GM23338 (cell line): Measurements from ENCODE around the gene MEI1. TPM values are rescaled to one million over a fixed set of nuclear protein-coding genes. Genes with fewer than 3 reads are reported as not detected.
A peak's percentile ranks its signal among the peaks of the same experiment; 100 is the strongest.

ENCODE experiments used
- ATAC-seq: fragments of 200-7000 bp; cut with Tn5 transposase; 3 replicates; pipeline ENCODE4 v1.9.1; 2020
- DNase-seq: peaks from one replicate; pipeline ENCODE4 v3.0.0-alpha.2; 2015; ENCODE audit warnings: low spot score
- H2AFZ ChIP-seq: fragments of 200-600 bp; sonication (generic); 2 replicates; pipeline ENCODE4 v1.8.0; 2016; ENCODE audit warnings: antibody characterized with exemption, mild to moderate bottlenecking, moderate library complexity
- H3F3A ChIP-seq: fragments of 200-600 bp; sonication (generic); replicated peaks from 2 replicates; pipeline ENCODE4 v1.8.0; 2017; ENCODE audit warnings: antibody characterized with exemption, mixed run types, low read depth
- H3K27ac ChIP-seq: fragments of 200-600 bp; sonication (generic); 2 replicates; pipeline ENCODE4 v1.6.1; 2016; ENCODE audit warnings: low read depth
- H3K27me3 ChIP-seq: fragments of 200-600 bp; sonication (generic); 2 replicates; pipeline ENCODE4 v1.8.0; 2016; ENCODE audit warnings: mild to moderate bottlenecking, mixed run types, moderate library complexity; ENCODE audit not compliant: insufficient read depth
- H3K36me3 ChIP-seq: fragments of 200-600 bp; sonication (generic); 2 replicates; pipeline ENCODE4 v1.8.0; 2016; ENCODE audit warnings: mild to moderate bottlenecking; ENCODE audit not compliant: insufficient read depth
- H3K4me1 ChIP-seq: fragments of 200-600 bp; sonication (generic); 2 replicates; pipeline ENCODE4 v1.8.0; 2016; ENCODE audit warnings: mild to moderate bottlenecking, moderate library complexity; ENCODE audit not compliant: insufficient read depth
- H3K4me2 ChIP-seq: fragments of 200-600 bp; sonication (generic); 2 replicates; pipeline ENCODE4 v1.7.1; 2017; ENCODE audit warnings: mixed run types
- H3K4me3 ChIP-seq: fragments of 200-600 bp; sonication (generic); 2 replicates; pipeline ENCODE4 v1.6.1; 2016; ENCODE audit warnings: mixed run types
- H3K79me2 ChIP-seq: fragments of 200-600 bp; sonication (generic); replicated peaks from 2 replicates; pipeline ENCODE4 v1.8.0; 2017; ENCODE audit warnings: mild to moderate bottlenecking; ENCODE audit not compliant: insufficient read depth
- H3K9me2 ChIP-seq: fragments of 200-600 bp; sonication (generic); 2 replicates; pipeline ENCODE4 v1.8.0; 2017; ENCODE audit not compliant: insufficient read depth
- H4K20me1 ChIP-seq: fragments of 200-600 bp; sonication (generic); replicated peaks from 2 replicates; pipeline ENCODE4 v1.8.0; 2017; ENCODE audit warnings: mild to moderate bottlenecking; ENCODE audit not compliant: insufficient read depth
- H3K27ac Mint-ChIP-seq: 2 replicates; pipeline ENCODE4 v1.8.0; 2020; ENCODE audit warnings: inconsistent platforms, mild to moderate bottlenecking, moderate library complexity, mixed read lengths
- H3K27me3 Mint-ChIP-seq: 3 replicates; pipeline ENCODE4 v1.8.0; 2022; ENCODE audit warnings: low read depth, mild to moderate bottlenecking, moderate library complexity, mixed read lengths, inconsistent platforms; ENCODE audit not compliant: insufficient read depth, poor library complexity
- H3K36me3 Mint-ChIP-seq: 3 replicates; pipeline ENCODE4 v1.8.0; 2021; ENCODE audit warnings: low read depth, mild to moderate bottlenecking, inconsistent platforms, moderate library complexity, mixed read lengths
- H3K4me1 Mint-ChIP-seq: 3 replicates; pipeline ENCODE4 v1.8.0; 2020; ENCODE audit warnings: mild to moderate bottlenecking, inconsistent platforms, mixed read lengths
- H3K4me3 Mint-ChIP-seq: 3 replicates; pipeline ENCODE4 v1.8.0; 2021; ENCODE audit warnings: moderate library complexity, mild to moderate bottlenecking, inconsistent platforms, mixed read lengths
- H3K9me3 Mint-ChIP-seq: 3 replicates; pipeline ENCODE4 v1.8.0; 2020; ENCODE audit warnings: moderate library complexity, mild to moderate bottlenecking, inconsistent platforms, mixed read lengths
- CREB1 ChIP-seq: fragments of 250-450 bp; sonication (Bioruptor Pico); IDR thresholded peaks from 2 replicates; pipeline ENCODE4 v1.5.0; 2020; ENCODE audit warnings: low read depth, mild to moderate bottlenecking, moderate library complexity
- ETS1 ChIP-seq: IDR thresholded peaks from 2 replicates; pipeline ENCODE4 v1.6.1; 2016; ENCODE audit warnings: antibody characterized with exemption
- EZH2 ChIP-seq: fragments of 200-600 bp; sonication (generic); IDR thresholded peaks from one replicate; pipeline ENCODE4 v1.8.0; 2017; ENCODE audit warnings: antibody characterized with exemption, mild to moderate bottlenecking, low read depth; ENCODE audit not compliant: unreplicated experiment
- EZH2phosphoT487 ChIP-seq: fragments of 200-600 bp; sonication (generic); IDR thresholded peaks from one replicate; pipeline ENCODE4 v1.8.1; 2018; ENCODE audit warnings: antibody characterized with exemption; ENCODE audit not compliant: unreplicated experiment
- JUNB ChIP-seq: IDR thresholded peaks from one replicate; pipeline ENCODE4 v1.6.1; 2016; ENCODE audit warnings: antibody characterized with exemption; ENCODE audit not compliant: unreplicated experiment
- NANOG ChIP-seq: IDR thresholded peaks from 2 replicates; pipeline ENCODE4 v1.6.1; 2016; ENCODE audit warnings: antibody characterized with exemption, borderline replicate concordance
- POLR2AphosphoS5 ChIP-seq: IDR thresholded peaks from 2 replicates; pipeline ENCODE4 v1.6.1; 2016; ENCODE audit warnings: antibody characterized with exemption, low read depth
- REST ChIP-seq: IDR thresholded peaks from one replicate; pipeline ENCODE4 v1.6.1; 2018; ENCODE audit warnings: antibody characterized with exemption; ENCODE audit not compliant: unreplicated experiment
- STAT1 ChIP-seq: IDR thresholded peaks from one replicate; pipeline ENCODE4 v1.6.1; 2016; ENCODE audit warnings: antibody characterized with exemption; ENCODE audit not compliant: unreplicated experiment
- ZNF114 ChIP-seq: fragments of 250-450 bp; sonication (Bioruptor Pico); IDR thresholded peaks from 2 replicates; pipeline ENCODE4 v1.5.0; 2020; ENCODE audit warnings: mild to moderate bottlenecking, moderate library complexity
- ZNF331 ChIP-seq: fragments of 250-450 bp; sonication (Bioruptor Pico); IDR thresholded peaks from 2 replicates; pipeline ENCODE4 v1.5.0; 2020; ENCODE audit warnings: low read depth, mild to moderate bottlenecking, moderate library complexity
- polyA plus RNA-seq: library from polyadenylated mRNA; unstranded; fragments of >200 nt; fragmentation: Nextera tagmentation; extraction: Ambion mirVana; gene quantifications from 2 replicates; pipeline ENCODE4 v1.2.1, GENCODE V29; 2016
- total RNA-seq: library from RNA; depleted of rRNA; stranded (reverse); fragments of >200 nt; shearing (Covaris generic); gene quantifications from 2 replicates; pipeline ENCODE4 v1.2.3, GENCODE V29; 2014
- TF ChIP-seq, protein P1 (sequence below), 2 experiments: fragments of 200-600 bp in 1 of 2; sonication (generic) in 1 of 2; conservative IDR thresholded peaks; 2 replicates each; pipeline versions ENCODE4 v1.5.1 to v1.6.1; 2016 to 2017; ENCODE audit warnings: antibody characterized with exemption in 2 of 2, low read depth in 2 of 2, mild to moderate bottlenecking in 2 of 2, moderate library complexity in 1 of 2

MEI1 gene
- total and polyA plus RNA-seq, 2 experiments from 2014 or later = 0.28 to 0.87 TPM

GRCh38 chr22:41695211-41695610 lies 4.1 kb upstream of the MEI1 start (continued):
- no peak for TF ChIP-seq POLR2AphosphoS5
- no peak for TF ChIP-seq JUNB
- TF ChIP-seq, protein P1, sequence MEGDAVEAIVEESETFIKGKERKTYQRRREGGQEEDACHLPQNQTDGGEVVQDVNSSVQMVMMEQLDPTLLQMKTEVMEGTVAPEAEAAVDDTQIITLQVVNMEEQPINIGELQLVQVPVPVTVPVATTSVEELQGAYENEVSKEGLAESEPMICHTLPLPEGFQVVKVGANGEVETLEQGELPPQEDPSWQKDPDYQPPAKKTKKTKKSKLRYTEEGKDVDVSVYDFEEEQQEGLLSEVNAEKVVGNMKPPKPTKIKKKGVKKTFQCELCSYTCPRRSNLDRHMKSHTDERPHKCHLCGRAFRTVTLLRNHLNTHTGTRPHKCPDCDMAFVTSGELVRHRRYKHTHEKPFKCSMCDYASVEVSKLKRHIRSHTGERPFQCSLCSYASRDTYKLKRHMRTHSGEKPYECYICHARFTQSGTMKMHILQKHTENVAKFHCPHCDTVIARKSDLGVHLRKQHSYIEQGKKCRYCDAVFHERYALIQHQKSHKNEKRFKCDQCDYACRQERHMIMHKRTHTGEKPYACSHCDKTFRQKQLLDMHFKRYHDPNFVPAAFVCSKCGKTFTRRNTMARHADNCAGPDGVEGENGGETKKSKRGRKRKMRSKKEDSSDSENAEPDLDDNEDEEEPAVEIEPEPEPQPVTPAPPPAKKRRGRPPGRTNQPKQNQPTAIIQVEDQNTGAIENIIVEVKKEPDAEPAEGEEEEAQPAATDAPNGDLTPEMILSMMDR (conservative IDR thresholded peaks at IDR 0.05; ENCODE audit: low read depth in 2 of 2) = no peak
- no peak for TF ChIP-seq NANOG
- no peak for TF ChIP-seq EZH2phosphoT487
- no peak for TF ChIP-seq ETS1
- no peak for TF ChIP-seq ZNF331
- TF ChIP-seq STAT1 = no peak

- Histone ChIP-seq H4K20me1 (no peaks in the 10 kb centered on the region), H3K4me1 (peaks cover 10% of the 10 kb centered on the region), H3K4me3 (no peak overlapping the region), H3F3A (0 out of 2 replicates have a peak, but pooled peaks cover 8% of the 10 kb centered on the region), H3K4me2 (0 out of 2 replicates have a peak overlapping the region, but pooled peaks have one; percentile 71), H3K9me2 (no peaks in the 10 kb centered on the region), H3K79me2 (no peaks in the 10 kb centered on the region), H3K27ac (no peak overlapping the region), H2AFZ (no peak overlapping the region), H3K36me3 (no peaks in the 10 kb centered on the region), H3K27me3 (peaks cover 34% of the 10 kb centered on the region)
- H3K36me3 Mint-ChIP-seq = peaks cover 6% of the 10 kb centered on the region; the same call in 2 of the 3 replicates
- peaks cover 7% of the 10 kb centered on the region; the same call in 2 of the 3 replicates for H3K4me1 Mint-ChIP-seq
- H3K27ac Mint-ChIP-seq = no peak overlapping the region
- H3K4me3 Mint-ChIP-seq = no peak overlapping the region; the same call in 2 of the 3 replicates
- no peak for ATAC-seq
- H3K27me3 Mint-ChIP-seq = peaks cover 18% of the 10 kb centered on the region
- peaks cover 5% of the 10 kb centered on the region; the same call in 2 of the 3 replicates for H3K9me3 Mint-ChIP-seq
- no peak for DNase-seq
- TF ChIP-seq ZNF331 = no peak
- TF ChIP-seq EZH2 = no peak
- no peak for TF ChIP-seq JUNB
- no peak for TF ChIP-seq ZNF114 (CRISPR knock-in tag)
- TF ChIP-seq ETS1 = no peak
- TF ChIP-seq, protein P1 (conservative IDR thresholded peaks at IDR 0.05; ENCODE audit: low read depth in 2 of 2) = no peak
- no peak for TF ChIP-seq CREB1 (CRISPR knock-in tag)
- TF ChIP-seq REST = no peak
These were observed 2.6 kb upstream of the MEI1 start for GRCh38 chr22:41696703-41697102.
